ENCODE results near the gene TICAM1.
"Not testable (repeated sequence)": the region's sequence is repeated elsewhere in the genome, so short reads cannot be mapped to it uniquely, and the experiment has no call there.

Gene TICAM1

DNA sequence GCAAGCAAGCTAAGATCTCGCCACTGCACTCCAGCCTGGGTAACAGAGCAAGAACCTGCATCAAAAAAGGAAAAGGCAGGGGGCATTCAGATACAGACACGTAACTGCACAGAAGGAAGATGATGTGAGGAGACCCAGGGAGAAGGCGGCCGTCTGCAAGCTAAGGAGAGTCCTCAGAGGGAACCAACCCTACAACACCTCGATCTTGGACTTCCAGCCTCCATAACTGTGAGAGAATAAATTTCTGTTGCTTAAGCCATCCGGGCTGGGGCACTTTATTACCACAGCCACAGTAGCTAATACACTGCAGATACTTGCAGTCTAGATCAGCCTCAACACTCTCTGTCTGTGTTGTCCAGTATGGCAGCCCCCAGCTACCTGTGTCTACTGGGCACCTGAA is 7.9 kb downstream of the TICAM1 start:
- no peaks in the 10 kb centered on the region for H3K27me3 Mint-ChIP-seq (ENCODE audit: low read depth)
- H3K36me3 Mint-ChIP-seq (ENCODE audit: low read depth): peaks cover 3% of the 10 kb centered on the region
- H3K27ac Mint-ChIP-seq: no peak overlapping the region
- H3K4me3 Mint-ChIP-seq: no peak overlapping the region
- H3K9me3 Mint-ChIP-seq: no peaks in the 10 kb centered on the region
- H3K4me1 Mint-ChIP-seq (ENCODE audit: low read depth): peaks cover 4% of the 10 kb centered on the region

DNA sequence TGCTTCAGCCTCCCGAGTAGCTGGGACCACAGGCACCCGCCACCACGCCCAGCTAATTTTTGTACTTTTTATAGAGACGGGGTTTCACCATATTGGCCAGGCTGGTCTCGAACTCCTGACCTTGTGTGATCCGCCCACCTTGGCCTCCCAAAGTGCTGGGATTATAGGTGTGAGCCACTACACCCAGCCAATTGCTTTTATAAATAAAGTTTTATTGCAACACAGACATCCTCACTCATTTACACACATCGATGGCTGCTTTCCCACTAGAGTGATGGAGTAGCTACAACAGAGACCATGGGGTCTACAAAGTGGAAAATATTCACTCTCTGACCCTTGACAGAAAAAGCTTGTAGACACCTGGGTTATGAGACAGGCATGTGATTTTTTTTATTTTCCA is 9.2 kb downstream of the TICAM1 start:
- not testable (repeated sequence) for H3K27ac Mint-ChIP-seq; H3K9me3 Mint-ChIP-seq; H3K4me3 Mint-ChIP-seq; H3K27me3 Mint-ChIP-seq (ENCODE audit: low read depth); H3K4me1 Mint-ChIP-seq (ENCODE audit: low read depth); H3K36me3 Mint-ChIP-seq (ENCODE audit: low read depth)

DNA sequence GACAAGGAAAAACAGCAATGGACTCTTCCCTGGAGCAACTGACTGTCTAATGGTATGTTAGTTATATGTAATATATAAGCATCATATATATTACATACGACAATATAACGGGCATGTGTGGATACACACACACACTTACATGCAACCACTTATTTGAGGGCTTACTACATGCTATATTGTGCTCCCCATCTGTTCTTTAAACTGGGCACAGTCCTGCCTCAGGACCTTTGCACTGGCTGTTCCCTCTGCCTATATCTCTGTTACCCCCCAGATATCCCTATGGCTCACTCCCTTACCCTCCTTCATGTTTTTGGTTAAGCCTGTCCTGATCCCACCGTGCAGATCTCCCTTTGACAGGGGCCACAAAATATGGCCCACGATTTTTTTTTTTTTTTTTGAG is 10.2 kb downstream of the TICAM1 start:
- Mint-ChIP-seq H3K27me3 (ENCODE audit: low read depth) (no peaks in the 10 kb centered on the region), H3K27ac (peak overlapping the region; percentile 4), H3K4me1 (ENCODE audit: low read depth) (peaks cover 2% of the 10 kb centered on the region), H3K9me3 (no peaks in the 10 kb centered on the region), H3K4me3 (no peak overlapping the region), H3K36me3 (ENCODE audit: low read depth) (peaks cover 9% of the 10 kb centered on the region)

DNA sequence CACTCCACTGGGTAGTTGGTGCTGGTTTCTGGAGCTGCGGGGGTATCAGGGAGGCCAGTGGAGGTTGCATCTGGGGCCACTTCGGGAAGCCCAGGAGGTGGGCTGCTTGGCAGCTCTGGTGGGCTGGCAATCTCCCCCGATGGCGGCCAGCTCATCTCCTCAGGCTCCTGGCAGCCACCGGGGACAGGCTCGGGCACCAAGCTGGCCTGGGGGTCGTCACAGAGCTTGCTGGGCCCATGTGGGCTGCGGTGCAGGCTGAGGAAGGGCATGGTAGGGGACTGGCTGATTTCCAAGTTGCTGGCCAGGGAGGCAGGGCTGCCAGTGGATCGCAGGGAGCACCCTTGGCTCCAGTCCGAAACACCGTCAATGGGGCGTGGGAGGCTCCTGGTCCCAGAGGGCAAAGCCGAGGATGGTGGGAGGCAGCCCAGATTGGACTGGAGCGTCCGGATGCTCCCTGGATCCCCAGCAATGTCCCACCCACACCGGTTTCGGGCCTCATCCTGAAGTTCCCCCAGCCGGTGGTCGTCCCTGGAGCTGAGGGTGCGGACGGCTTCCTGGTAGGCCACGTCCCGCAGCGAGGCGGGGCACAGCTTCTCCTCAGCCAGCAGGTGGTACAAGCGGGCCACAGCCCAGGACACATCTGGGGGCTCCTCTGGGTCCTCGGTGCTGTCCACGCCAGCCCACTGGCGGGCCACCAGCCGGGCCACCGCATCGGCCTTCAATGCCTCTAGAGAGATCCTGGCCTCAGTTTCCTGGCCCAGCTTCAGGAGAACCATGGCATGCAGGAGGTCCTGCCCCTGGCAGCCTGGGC is 13.8 kb downstream of the TICAM1 start:
- Mint-ChIP-seq H3K27ac (no peak overlapping the region), H3K4me3 (no peak overlapping the region), H3K4me1 (ENCODE audit: low read depth) (peaks cover 13% of the 10 kb centered on the region), H3K27me3 (ENCODE audit: low read depth) (no peaks in the 10 kb centered on the region), H3K9me3 (peaks cover 7% of the 10 kb centered on the region), H3K36me3 (ENCODE audit: low read depth) (peaks cover 17% of the 10 kb centered on the region)

DNA sequence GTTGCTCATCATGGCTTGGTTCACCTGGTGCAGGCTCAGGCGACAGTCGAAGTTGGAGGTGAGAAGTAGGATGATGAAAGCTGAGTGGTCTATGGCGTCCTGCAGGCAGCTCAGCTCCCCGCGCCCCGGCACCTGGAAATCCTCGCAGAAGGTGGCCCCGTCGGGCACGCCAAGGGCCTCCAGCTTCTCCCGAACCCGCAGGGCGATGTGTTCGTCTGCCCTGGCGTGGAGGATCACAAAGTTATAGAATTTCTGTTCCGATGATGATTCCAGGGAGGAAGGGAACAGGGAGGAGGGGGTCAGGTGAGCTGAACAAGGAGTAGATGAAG is 14.6 kb downstream of the TICAM1 start:
- H3K4me3 Mint-ChIP-seq: no peak overlapping the region
- peaks cover 14% of the 10 kb centered on the region for H3K4me1 Mint-ChIP-seq (ENCODE audit: low read depth)
- H3K27ac Mint-ChIP-seq: no peak overlapping the region
- no peaks in the 10 kb centered on the region for H3K27me3 Mint-ChIP-seq (ENCODE audit: low read depth)
- H3K36me3 Mint-ChIP-seq (ENCODE audit: low read depth): peaks cover 17% of the 10 kb centered on the region
- peaks cover 7% of the 10 kb centered on the region for H3K9me3 Mint-ChIP-seq

DNA sequence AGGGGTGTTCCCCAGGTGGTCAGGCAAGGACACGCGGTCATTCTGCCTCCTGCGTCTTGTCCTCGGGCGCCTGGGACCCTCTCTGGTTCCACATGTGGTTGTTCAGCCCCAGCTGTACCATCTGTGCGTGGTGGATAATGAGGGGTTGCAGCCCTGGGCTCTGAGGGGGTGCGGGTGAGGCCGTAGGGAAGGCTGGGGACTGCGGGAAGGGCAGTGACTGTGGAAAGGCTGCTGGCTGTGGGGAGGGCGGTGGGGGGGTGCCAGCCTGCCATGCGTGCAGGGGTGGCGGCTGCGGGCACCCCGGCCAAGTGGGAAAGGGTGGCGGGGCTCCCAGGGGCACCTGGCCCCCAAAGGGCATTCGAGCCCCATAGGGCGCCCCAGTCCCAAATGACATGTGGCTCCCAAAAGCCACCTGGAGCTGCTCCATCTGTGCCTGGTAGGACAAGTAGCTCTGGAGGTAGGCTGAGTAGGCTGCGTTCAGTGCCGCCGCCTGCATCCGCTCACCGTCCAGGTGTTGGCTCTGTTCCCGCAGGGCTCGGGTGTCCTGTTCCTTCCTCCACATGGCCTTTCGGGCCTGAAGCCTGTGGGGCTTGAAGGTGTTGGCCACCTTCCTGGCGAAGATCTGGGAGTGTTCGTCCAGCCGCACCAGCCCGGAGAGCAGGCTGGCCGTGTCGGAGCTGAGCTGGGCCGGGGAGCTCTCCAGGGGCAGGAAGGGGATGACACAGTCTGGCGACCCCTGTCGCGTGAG is 15.1 kb downstream of the TICAM1 start:
- H3K27ac Mint-ChIP-seq: no peak overlapping the region
- peaks cover 16% of the 10 kb centered on the region for H3K36me3 Mint-ChIP-seq (ENCODE audit: low read depth)
- no peak overlapping the region for H3K4me3 Mint-ChIP-seq
- H3K9me3 Mint-ChIP-seq: peaks cover 7% of the 10 kb centered on the region
- H3K27me3 Mint-ChIP-seq (ENCODE audit: low read depth): no peaks in the 10 kb centered on the region
- peaks cover 18% of the 10 kb centered on the region for H3K4me1 Mint-ChIP-seq (ENCODE audit: low read depth)

DNA sequence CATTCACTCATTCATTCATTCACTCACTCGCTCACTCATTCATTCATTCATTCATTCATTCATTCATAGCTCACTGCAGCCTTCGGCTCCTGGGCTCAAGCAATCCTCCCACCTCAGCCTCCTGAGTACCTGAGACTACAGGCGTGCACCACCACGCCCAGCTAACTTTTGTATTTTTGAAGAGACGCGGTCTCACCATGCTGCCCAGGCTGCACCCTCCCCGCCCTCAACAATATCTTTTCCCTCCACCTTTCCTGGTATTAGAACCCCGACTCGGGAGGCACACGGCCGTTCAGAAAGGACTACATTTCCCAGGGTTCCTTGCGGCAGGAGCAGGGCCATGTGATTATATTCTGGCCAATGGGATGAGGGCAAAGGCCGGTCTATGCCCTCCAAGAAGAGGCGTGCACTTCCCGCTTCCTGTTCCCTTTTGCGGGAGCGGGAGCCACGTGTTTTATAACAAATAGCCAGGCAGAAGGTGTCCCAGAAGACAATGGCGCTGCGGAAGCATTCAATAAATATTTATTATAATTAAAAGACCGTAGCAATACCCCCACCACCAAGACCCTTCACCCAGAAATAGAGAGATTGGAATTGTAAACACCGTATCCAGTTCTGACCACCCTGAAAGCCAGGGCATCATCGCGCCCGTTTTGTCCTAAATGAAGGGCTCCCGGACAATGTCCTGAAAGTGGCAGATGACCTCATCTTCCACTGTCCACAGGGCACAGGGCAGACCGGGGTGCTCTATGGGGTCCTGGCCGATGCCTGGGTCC is 15.9 kb downstream of the TICAM1 start:
- Mint-ChIP-seq H3K4me1 (ENCODE audit: low read depth) (peaks cover 19% of the 10 kb centered on the region), H3K27me3 (ENCODE audit: low read depth) (no peaks in the 10 kb centered on the region), H3K9me3 (peaks cover 7% of the 10 kb centered on the region), H3K4me3 (peak overlapping the region; percentile 63), H3K36me3 (ENCODE audit: low read depth) (peaks cover 14% of the 10 kb centered on the region), H3K27ac (peak overlapping the region; percentile 58)

DNA sequence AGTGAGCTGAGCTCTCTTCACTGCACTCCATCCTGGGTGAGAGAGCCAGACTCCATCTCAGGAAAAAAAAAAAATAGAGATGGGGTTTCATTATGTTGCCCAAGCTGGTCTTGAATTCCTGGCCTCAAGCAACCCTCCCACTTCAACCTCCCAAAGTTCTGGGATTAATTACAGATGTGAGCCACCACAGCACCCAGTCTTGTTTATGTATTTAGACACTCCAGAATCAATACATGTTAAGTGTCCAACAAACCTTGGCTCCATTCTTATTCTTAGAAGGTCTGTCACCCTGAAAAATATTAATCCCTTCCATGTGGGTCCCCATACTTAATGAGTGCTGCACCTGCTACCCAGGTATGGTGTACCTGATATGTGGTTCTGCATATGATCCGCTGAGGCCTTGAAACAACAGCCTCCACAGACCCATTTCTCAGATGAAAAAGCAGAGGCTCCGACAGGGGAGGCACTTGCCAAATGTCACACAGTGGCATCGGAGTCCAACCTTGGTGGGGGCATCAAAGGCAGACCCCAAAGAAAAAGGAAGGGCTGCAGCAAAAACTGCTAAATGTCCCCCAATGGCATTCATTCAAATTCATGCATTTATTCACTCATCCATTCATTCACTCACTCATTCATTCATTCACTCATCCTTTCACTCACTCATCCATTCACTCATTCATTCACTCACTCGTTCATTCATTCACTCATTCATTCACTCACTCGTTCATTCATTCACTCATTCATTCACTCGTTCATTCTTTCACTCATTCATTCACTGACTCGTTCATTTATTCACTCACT is 16.7 kb downstream of the TICAM1 start:
- Mint-ChIP-seq H3K27ac (peak overlapping the region; percentile 58), H3K4me3 (peak overlapping the region; percentile 63)

DNA sequence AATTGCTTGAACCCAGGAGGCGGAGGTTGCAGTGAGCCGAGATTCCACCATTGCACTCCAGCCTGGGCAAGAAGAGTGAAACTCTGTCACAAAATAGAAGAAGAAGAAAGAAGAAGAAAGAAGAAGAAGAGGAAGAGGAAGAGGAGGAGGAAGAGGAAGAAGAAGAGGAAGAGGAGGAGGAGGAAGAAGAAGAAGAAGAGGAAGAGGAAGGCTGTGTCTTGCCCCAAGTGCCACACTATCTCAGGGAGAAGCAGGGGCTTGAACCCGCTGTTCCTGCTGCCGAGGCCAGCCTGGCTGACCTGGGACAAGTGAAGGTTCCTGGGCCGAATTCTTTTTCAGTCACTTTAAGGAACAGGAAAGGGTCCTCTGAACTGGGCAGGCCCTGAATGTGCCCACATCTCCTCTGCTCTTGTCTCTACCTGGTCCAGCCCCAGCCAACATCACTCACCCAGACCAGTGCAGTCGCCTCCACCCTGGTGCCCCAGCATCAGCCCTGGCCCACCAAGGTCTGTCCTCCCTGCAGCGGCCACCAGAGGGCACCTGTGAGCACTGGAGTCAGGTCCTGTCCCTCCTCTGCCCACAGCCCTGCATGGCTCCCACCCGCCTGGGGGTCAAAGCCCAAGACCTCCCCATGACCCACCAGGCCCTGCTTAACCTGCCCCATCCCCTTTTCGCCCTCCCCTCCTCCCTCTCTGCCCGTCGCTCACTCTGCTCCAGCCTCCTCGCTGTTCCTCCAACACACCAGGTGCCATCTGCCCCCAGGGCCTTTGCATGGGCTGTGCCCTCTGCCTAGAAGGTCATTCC is 20.0 kb downstream of the TICAM1 start:
- H3K4me3 Mint-ChIP-seq: no peak overlapping the region
- no peak overlapping the region for H3K27ac Mint-ChIP-seq
- peaks cover 7% of the 10 kb centered on the region for H3K9me3 Mint-ChIP-seq
- peaks cover 8% of the 10 kb centered on the region for H3K36me3 Mint-ChIP-seq (ENCODE audit: low read depth)
- H3K4me1 Mint-ChIP-seq (ENCODE audit: low read depth): peaks cover 22% of the 10 kb centered on the region
- H3K27me3 Mint-ChIP-seq (ENCODE audit: low read depth): no peaks in the 10 kb centered on the region

More for the DNA sequence above, 16.7 kb downstream of the TICAM1 start:
- Mint-ChIP-seq H3K27me3 (ENCODE audit: low read depth) (no peaks in the 10 kb centered on the region), H3K9me3 (peaks cover 7% of the 10 kb centered on the region), H3K4me1 (ENCODE audit: low read depth) (peaks cover 19% of the 10 kb centered on the region), H3K36me3 (ENCODE audit: low read depth) (peaks cover 14% of the 10 kb centered on the region)

DNA sequence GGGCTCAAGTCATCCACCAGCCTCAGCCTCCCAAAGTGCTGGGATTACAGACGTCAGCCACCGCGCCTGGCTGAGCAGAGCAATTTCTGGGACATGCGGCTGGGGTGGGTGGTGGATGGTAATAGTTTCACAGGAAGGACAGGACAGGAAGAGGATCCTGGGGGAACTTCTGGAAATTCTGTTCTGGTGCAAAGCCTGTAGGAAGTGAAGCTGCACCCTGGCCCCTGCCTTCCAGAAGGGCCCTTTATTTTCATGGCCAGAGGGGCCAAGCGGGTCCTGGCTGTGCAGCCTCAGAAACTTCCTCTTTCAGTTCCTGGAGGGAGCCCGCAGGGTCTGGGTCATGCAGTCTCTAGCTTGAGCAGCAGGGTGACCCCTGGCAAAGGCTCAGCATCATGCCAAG is 24.3 kb downstream of the TICAM1 start:
- H3K4me1 Mint-ChIP-seq (ENCODE audit: low read depth): peaks cover 8% of the 10 kb centered on the region
- no peaks in the 10 kb centered on the region for H3K27me3 Mint-ChIP-seq (ENCODE audit: low read depth)
- H3K9me3 Mint-ChIP-seq: no peaks in the 10 kb centered on the region
- H3K36me3 Mint-ChIP-seq (ENCODE audit: low read depth): no peaks in the 10 kb centered on the region
- H3K4me3 Mint-ChIP-seq: no peak overlapping the region
- H3K27ac Mint-ChIP-seq: no peak overlapping the region

DNA sequence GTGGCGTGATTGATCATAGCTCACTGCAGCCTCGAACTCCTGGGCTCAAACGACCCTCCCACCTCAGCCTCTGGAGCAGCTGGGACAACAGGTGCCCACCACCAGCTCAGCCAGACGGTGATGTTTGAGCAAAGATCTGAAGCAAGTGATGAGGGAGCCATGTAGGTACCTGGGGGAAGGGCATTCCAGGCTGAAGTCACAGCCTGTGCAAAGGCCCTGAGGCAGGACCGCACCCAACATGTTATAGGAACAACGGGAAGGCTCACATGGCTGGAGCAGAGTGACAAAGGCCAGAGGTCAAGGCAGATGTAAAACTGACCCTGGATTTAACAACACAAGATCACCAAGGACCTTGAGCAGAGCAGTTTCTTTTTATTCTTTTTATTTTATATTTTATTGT is 25.1 kb downstream of the TICAM1 start:
- Mint-ChIP-seq H3K4me3 (no peak overlapping the region), H3K9me3 (no peaks in the 10 kb centered on the region), H3K27me3 (ENCODE audit: low read depth) (no peaks in the 10 kb centered on the region), H3K4me1 (ENCODE audit: low read depth) (peaks cover 4% of the 10 kb centered on the region), H3K27ac (no peak overlapping the region), H3K36me3 (ENCODE audit: low read depth) (no peaks in the 10 kb centered on the region)

DNA sequence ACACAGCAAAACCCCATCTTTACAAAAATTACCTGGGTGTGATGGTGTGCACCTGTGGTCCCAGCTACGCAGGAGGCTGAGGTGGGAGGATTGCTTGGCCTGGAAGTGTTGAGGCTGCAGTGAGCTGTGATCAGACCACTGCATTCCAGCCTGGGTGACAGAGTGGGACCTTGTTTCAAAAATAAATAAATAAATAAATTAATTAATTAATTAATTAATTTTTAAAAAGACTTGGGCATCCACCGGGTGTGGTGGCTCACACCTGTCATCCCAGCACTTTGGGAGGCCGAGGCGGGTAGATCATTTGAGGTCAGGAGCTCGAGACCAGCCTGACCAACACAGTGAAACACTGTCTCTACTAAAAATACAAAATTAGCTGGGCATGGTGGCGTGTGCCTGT is 26.4 kb downstream of the TICAM1 start:
- not testable (repeated sequence) for H3K36me3 Mint-ChIP-seq (ENCODE audit: low read depth); H3K27ac Mint-ChIP-seq; H3K9me3 Mint-ChIP-seq; H3K27me3 Mint-ChIP-seq (ENCODE audit: low read depth); H3K4me1 Mint-ChIP-seq (ENCODE audit: low read depth); H3K4me3 Mint-ChIP-seq

DNA sequence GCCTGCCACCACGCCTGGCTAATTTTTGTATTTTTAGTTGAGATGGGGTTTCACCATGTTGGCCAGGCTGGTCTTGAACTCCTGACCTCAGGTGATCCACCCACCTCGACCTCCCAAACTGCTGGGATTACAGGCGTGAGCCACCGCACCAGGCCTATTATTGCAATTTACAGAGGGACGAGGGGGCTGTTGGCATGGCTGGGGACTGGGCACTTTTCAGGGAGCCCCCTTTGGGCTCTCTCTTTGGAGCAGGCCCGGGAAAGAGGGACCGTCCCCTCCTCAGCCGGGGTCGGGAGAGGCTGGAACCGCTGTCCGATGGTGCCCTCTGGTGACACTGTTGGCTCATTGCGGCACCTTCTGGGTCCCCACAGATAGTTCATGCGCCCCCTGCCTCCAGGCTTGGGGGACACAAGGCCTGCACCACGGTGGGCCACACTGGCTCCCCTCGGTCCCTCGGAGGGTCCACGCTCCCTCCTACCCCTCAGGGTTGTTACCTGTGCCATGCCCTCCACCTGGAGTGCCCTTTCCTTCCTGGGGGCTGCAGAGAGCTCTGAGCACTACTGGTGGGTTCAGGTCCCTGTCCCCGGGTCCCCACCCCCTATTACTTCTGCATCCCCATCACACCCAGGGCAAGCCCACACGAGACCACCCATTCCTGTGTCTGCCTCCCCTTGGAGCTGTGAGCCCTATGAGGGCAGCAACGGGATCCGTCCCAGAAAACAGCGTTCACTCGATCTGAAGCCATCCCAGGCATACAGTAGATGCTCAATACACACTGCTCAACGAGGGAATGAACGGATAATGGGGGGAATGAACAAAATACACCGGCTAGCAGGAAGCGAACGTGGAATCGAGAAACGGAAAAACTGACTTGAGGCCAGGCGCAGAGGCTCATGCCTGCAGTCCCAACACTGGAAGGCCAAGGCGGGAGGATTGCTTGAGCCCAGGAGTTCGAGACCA is 27.5 kb downstream of the TICAM1 start:
- H3K36me3 Mint-ChIP-seq (ENCODE audit: low read depth): no peaks in the 10 kb centered on the region
- no peak overlapping the region for H3K4me3 Mint-ChIP-seq
- H3K9me3 Mint-ChIP-seq: no peaks in the 10 kb centered on the region
- no peak overlapping the region for H3K27ac Mint-ChIP-seq
- no peaks in the 10 kb centered on the region for H3K4me1 Mint-ChIP-seq (ENCODE audit: low read depth)
- H3K27me3 Mint-ChIP-seq (ENCODE audit: low read depth): no peaks in the 10 kb centered on the region

Data from T-helper 1 cell treated with Interleukin-12 subunit alpha and Interleukin-12 subunit beta and Interleukin-4 antibody, amounts not matched to agents 30 μg/mL and 1 μg/mL, for 36 hours (primary cell).